Measurements from ENCODE around the gene HMCN1.

- no peak for TF ChIP-seq CTCF (IDR thresholded peaks at IDR 0.05)
- TF ChIP-seq POLR2A (IDR thresholded peaks at IDR 0.05): no peak
Measured at GRCh38 chr1:185960422-185961321, 226.5 kb downstream of the HMCN1 start.

All from lower leg skin (tissue), 3 donors.